DOHH2 (cell line): Measurements from ENCODE around the gene ARHGAP6.

Experiments used
- CTCF ChIP-seq: fragments of 200-600 bp; sonication (generic); IDR thresholded peaks from one replicate; pipeline ENCODE4 v1.5.1; 2014; ENCODE audit warnings: antibody characterized with exemption, mild to moderate bottlenecking, low read depth, low read length; ENCODE audit not compliant: poor library complexity, severe bottlenecking
- EZH2phosphoT487 ChIP-seq: fragments of 200-600 bp; sonication (generic); IDR thresholded peaks from 2 replicates; pipeline ENCODE4 v1.6.1; 2017; ENCODE audit warnings: borderline replicate concordance, mild to moderate bottlenecking, antibody characterized with exemption, low read length, moderate library complexity, mixed read lengths

DNA sequence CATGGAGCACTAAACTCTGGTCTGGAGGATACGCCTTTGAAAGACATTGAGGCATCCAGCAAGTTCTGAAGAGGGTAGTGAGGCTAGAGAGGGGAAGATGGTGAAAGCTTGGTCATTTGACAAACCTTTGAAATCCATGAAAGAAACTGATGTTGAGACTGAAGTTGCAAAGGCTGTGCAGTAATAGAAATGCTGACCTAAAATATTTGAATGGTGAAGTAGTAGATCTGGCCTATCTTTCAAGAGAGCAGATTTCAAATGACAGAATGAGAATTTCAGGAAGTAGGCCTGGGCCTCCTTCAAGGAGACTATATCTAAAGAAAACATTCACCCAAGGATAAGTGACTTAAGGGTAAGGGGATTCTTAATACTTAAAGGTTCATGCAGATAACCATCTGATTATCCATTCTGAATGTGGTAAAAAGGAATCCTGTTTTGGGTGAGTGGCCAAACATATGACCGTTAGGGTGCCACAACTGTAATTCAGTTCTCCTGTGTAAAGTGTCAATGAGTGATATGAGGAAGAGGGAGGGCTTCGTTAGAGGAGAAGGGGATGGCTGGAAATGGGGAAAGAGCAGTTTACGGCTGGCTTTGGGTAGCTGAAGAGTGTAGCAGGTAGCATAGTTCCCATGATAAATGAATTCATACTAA is 310.3 kb downstream of the ARHGAP6 start:
- TF ChIP-seq CTCF = no peak
- no peak for TF ChIP-seq EZH2phosphoT487
